A549 (cell line): Measurements from ENCODE around the gene ITGA5.

ENCODE experiments used
- CEBPB ChIP-seq, 2 experiments: fragments of >200 bp in 1 of 2; sonication (Bioruptor Twin) in 1 of 2; formaldehyde crosslinking in 1 of 2; IDR thresholded peaks; 2 replicates each; pipeline ENCODE4 v1.6.1; 2012 to 2016
- CTCF ChIP-seq: fragments of >200 bp; sonication (Bioruptor Twin); formaldehyde crosslinking; IDR thresholded peaks from 3 replicates; pipeline ENCODE4 v1.5.1; 2016
- ELK1 ChIP-seq: fragments of 150-350 bp; IDR thresholded peaks from 2 replicates; pipeline ENCODE4 v1.6.1; 2014; ENCODE audit warnings: low read depth, mild to moderate bottlenecking, low read length
- EP300 ChIP-seq, 2 experiments: fragments of >200 bp; sonication (Bioruptor Twin); formaldehyde crosslinking; IDR thresholded peaks; 2 replicates in 1 of 2; 3 replicates in 1 of 2; pipeline ENCODE4 v1.6.1; 2016 to 2017
- FOSL2 ChIP-seq, 2 experiments: fragments of 450-650 bp in 1 of 2; fragments of >200 bp in 1 of 2; sonication (Bioruptor Twin) in 1 of 2; formaldehyde crosslinking; IDR thresholded peaks; 2 replicates each; pipeline versions ENCODE4 v1.5.0 to v1.6.1; 2016 to 2020; ENCODE audit warnings: mild to moderate bottlenecking in 1 of 2, moderate library complexity in 1 of 2
- KDM1A ChIP-seq: fragments of 200-600 bp; sonication (generic); IDR thresholded peaks from 2 replicates; pipeline ENCODE4 v1.6.1; 2016; ENCODE audit warnings: low read depth, mild to moderate bottlenecking
- MAX ChIP-seq: IDR thresholded peaks from 2 replicates; pipeline ENCODE4 v1.6.1; 2012
- POLR2A ChIP-seq: IDR thresholded peaks from 2 replicates; pipeline ENCODE4 v1.6.1; 2012; ENCODE audit warnings: mild to moderate bottlenecking, low read length
- RCOR1 ChIP-seq: fragments of 150-350 bp; IDR thresholded peaks from 2 replicates; pipeline ENCODE4 v1.6.1; 2014; ENCODE audit warnings: antibody characterized with exemption, low read length, low read depth
- REST ChIP-seq: fragments of 200-600 bp; sonication (generic); IDR thresholded peaks from 2 replicates; pipeline ENCODE4 v1.6.1; 2016; ENCODE audit warnings: antibody characterized with exemption, mild to moderate bottlenecking, moderate library complexity
- SREBF2 ChIP-seq: fragments of 450-650 bp; IDR thresholded peaks from 2 replicates; pipeline ENCODE4 v1.6.1; 2014; ENCODE audit warnings: mild to moderate bottlenecking, moderate library complexity
- USF2 ChIP-seq: fragments of 450-650 bp; IDR thresholded peaks from 2 replicates; pipeline ENCODE4 v1.6.1; 2014; ENCODE audit warnings: antibody characterized with exemption

GRCh38 chr12:54415221-54415929 lies 3.7 kb downstream of the ITGA5 start:
- no peak for TF ChIP-seq USF2
- TF ChIP-seq CTCF = no peak
- TF ChIP-seq RCOR1 = no peak
- no peak for TF ChIP-seq EP300 (IDR thresholded peaks at IDR 0.05)
- no peak for TF ChIP-seq CEBPB (IDR thresholded peaks at IDR 0.05)
- TF ChIP-seq REST = no peak
- TF ChIP-seq KDM1A = no peak
- no peak for TF ChIP-seq FOSL2 (IDR thresholded peaks at IDR 0.05)
- TF ChIP-seq FOSL2 (CRISPR knock-in tag; IDR thresholded peaks at IDR 0.05) = no peak
- no peak for TF ChIP-seq POLR2A
- no peak for TF ChIP-seq SREBF2
- TF ChIP-seq ELK1 = no peak
- TF ChIP-seq MAX = no peak
